Stomach (tissue), 4 donors: Measurements from ENCODE around the gene CROT.

Experiments
- CTCF ChIP-seq, 7 experiments: fragments of 450-650 bp in 4 of 7; fragments of 200-600 bp in 3 of 7; sonication (generic) in 3 of 7; IDR thresholded peaks; one replicate each; pipeline ENCODE4 v1.5.1; 2016 to 2019; ENCODE audit warnings: antibody characterized with exemption in 7 of 7, control low read depth in 2 of 7, mild to moderate bottlenecking in 1 of 7
- EP300 ChIP-seq: sonication (generic); formaldehyde crosslinking; IDR thresholded peaks from one replicate; pipeline ENCODE4 v1.6.1; 2017; ENCODE audit warnings: antibody characterized with exemption
- POLR2A ChIP-seq, 4 donors: fragments of 450-650 bp; IDR thresholded peaks; one replicate each; pipeline ENCODE4 v1.6.1; 2016; ENCODE audit warnings: antibody characterized with exemption in 4 of 4, control low read depth in 2 of 4, mild to moderate bottlenecking in 1 of 4, moderate library complexity in 1 of 4

- TF ChIP-seq POLR2A (IDR thresholded peaks at IDR 0.05) (no peak), EP300 (no peak), CTCF (IDR thresholded peaks at IDR 0.05) (no peak)
Measured at GRCh38 chr7:87413029-87413428, 67.6 kb downstream of the CROT start.
